HG02588 (cell line): ENCODE measurements around the gene KIAA1191.

ENCODE experiments used
- ATAC-seq: cut with Tn5 transposase; IDR thresholded peaks from one replicate; pipeline ENCODE4 v1.9.1; 2021; ENCODE audit warnings: mild to moderate bottlenecking, moderate library complexity; ENCODE audit not compliant: unreplicated experiment

The KIAA1191 gene

GRCh38 chr5:176366232-176366894 lies 4.8 kb upstream of the KIAA1191 start:
- ATAC-seq = no peak

- peak; percentile 35 for ATAC-seq
These were observed 4.0 kb upstream of the KIAA1191 start, which contains the start of gene ARL10 for GRCh38 chr5:176365351-176366231. Gene ARL10 (plus strand): TSS chr5:176365487. CDS start chr5:176365564, 77 bp downstream.

GRCh38 chr5:176364765-176365350 lies 3.3 kb upstream of the KIAA1191 start:
- no peak for ATAC-seq

- peak; percentile 12 for ATAC-seq
These were observed 598 bp upstream of the KIAA1191 start for GRCh38 chr5:176362233-176362490.

GRCh38 chr5:176360894-176361436 lies 599 bp downstream of the KIAA1191 start:
- no peak for ATAC-seq

- no peak for ATAC-seq
These were observed 1.9 kb downstream of the KIAA1191 start for GRCh38 chr5:176359658-176360057.

- ATAC-seq = no peak
These were observed 5.4 kb downstream of the KIAA1191 start for GRCh38 chr5:176356179-176356566.

- no peak for ATAC-seq
These were observed 6.0 kb downstream of the KIAA1191 start for GRCh38 chr5:176355400-176356178.

GRCh38 chr5:176353533-176353932 lies 8.0 kb downstream of the KIAA1191 start:
- ATAC-seq = no peak

GRCh38 chr5:176352116-176352878 lies 9.3 kb downstream of the KIAA1191 start:
- ATAC-seq = peak; percentile 63

GRCh38 chr5:176350416-176350815 lies 11.1 kb downstream of the KIAA1191 start:
- no peak for ATAC-seq

GRCh38 chr5:176342766-176343458 lies 18.7 kb downstream of the KIAA1191 start:
- ATAC-seq = no peak

- ATAC-seq = no peak
These were observed 19.4 kb downstream of the KIAA1191 start for GRCh38 chr5:176342158-176342483.

- ATAC-seq = no peak
These were observed 20.0 kb downstream of the KIAA1191 start for GRCh38 chr5:176341325-176342157.

- ATAC-seq = no peak
These were observed 22.3 kb downstream of the KIAA1191 start for GRCh38 chr5:176339304-176339703.

- no peak for ATAC-seq
These were observed 23.7 kb downstream of the KIAA1191 start for GRCh38 chr5:176337913-176338312.

GRCh38 chr5:176334031-176334770 lies 27.4 kb downstream of the KIAA1191 start:
- ATAC-seq = no peak

- no peak for ATAC-seq
These were observed 41.0 kb downstream of the KIAA1191 start for GRCh38 chr5:176320577-176320976.
